GM15510 (cell line): ENCODE data around the gene KIZ.

Experiments used
- POLR2A ChIP-seq: IDR thresholded peaks from 3 replicates; pipeline ENCODE4 v1.6.1; 2011; ENCODE audit warnings: borderline replicate concordance; ENCODE audit not compliant: insufficient read length; ENCODE audit errors: extremely low read depth

Gene KIZ

DNA sequence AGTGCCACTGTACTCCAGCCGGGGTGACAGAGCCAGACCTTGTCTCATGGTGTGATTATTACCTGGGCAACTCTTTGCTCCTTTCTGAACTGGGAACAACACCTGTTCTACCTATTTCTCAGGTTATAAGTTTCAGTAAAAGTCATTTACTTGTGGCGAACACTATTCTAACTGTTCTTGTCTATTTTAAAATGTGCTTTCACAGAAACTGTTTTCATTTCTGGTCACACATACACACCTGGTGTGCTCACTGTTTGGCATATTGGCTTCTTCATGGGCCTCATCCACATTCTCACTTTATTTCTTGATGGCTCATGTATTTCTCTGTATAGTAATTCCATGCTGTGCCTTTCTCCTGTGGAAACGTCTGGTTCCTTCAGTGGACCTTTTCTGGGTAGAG is 146.8 kb downstream of the KIZ start:
- no peak for TF ChIP-seq POLR2A

DNA sequence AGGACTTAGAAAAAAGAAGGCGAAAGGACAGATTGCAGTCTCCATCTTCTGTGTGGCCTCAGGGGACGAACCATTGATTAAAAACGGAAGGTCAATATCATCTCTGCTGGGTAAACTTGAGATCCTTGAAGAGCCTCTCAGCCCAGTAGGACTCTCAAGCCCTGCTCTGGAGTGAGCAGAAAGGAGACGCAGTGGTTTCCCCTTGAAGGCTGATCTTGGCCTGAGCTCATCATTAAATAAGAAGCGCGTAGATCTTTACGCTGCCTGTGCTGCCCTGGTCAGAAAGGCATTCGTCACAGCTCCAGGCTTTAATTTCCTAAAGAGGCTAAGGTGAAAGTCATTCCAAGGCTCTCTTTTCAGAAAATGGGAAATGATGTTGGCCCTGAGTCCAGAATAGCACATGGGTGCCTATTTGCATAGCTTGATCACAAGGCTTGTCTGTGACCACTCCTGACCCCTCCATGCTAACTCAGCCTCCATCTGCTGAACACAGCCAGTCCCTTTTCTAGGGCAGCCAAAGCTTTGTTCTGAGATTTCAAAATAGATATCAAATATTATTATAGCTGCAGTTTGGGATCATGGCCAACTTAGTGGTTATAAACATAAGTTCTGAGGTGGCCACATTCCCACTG is 148.0 kb downstream of the KIZ start:
- TF ChIP-seq POLR2A = no peak

DNA sequence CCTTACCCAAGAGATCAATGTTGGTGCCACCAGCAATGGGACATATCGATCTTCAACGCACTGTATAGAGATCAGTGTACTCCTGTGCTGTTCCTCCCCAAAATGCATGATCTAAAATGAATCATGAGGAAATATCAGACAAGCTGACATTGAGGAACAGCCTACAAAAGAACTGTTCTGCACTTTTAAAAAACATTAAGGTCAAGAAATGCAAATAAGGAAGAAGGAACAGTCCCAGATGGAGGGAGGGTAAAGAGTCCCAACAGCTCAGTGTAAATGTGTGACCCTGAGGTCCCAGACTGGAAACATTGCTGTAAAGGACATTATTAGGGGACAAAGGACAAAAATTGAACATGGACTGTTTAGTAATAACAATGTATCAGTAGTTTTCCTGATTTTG is 152.9 kb downstream of the KIZ start:
- no peak for TF ChIP-seq POLR2A

DNA sequence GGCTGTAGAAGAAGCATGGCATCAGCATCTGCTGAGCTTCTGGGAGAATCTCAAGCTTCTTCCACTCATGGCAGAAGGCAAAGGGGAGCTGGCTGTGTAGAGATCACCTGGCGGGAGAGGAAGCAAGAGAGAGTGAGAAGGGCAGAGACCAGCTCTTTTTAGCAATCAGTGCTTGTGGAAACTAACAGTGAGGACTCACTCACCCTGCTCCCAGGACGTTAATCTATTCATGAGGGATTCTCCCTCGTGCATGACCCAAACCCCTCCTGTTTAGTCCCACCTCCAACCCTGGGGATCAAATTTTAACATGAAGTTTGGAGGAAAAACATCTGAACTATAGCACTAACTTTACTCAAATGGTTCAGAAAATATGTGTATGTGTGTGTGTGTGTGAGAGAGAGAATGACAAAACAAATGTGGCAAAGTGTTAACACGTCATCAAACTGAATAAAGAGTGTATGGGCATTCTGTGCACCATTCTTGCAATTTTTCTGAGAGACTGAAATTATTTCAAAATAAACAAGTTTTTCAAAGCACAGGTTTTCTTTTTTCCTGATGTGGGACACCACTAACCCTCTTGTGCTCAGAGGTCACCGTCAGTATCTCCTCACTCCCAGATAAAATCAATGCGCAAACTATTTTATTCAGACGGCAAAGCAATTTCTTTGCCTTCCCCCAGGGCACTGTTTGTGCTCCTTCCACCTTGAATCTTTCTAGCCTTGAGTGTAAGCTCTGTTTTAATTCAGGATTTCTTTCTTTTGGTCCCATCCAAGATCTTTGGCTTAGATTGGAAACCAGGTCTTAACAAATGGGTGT is 154.0 kb downstream of the KIZ start:
- TF ChIP-seq POLR2A = no peak

DNA sequence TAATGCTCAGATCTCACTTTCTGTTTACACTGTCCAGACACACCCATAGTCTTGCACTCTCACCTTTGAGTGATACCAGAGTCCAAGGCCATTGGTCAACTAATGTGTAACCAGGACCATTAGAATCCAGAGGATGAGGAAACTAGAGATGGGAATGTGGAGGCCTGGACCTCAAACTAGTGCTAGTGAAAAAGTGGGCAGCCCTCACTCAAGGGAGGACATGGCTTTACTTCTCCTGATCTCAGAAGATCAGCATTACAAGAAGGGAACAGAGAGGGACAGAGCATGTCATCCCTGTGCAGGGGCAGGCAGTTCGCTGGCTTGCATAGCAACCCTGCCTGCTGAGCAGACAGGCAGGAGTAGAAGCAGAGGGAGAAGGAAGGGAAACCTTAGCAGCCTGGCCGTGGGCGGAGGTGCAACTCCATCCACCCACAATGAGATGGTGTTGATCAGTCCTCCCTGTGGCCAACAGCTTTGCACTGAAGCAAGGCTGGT is 154.7 kb downstream of the KIZ start:
- no peak for TF ChIP-seq POLR2A

DNA sequence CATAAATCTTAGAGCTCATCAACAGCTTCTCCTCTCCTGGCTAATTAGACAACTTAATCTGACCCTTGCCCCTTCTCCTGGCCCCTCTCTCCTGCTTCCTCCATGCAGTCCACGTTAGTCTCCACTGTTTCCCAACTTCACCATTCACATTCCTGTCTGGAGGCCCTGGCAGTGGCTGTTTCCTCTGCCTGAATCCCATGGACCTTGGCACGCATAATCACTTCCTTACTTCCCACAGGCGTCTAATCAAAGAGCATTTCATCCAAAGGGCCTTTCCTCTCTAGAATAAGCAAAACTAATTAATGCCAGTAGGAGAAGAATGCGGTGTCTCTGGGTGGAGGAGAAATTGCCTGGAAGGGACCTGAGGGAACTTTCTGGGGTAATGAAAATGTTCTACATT is 160.9 kb downstream of the KIZ start:
- no peak for TF ChIP-seq POLR2A

DNA sequence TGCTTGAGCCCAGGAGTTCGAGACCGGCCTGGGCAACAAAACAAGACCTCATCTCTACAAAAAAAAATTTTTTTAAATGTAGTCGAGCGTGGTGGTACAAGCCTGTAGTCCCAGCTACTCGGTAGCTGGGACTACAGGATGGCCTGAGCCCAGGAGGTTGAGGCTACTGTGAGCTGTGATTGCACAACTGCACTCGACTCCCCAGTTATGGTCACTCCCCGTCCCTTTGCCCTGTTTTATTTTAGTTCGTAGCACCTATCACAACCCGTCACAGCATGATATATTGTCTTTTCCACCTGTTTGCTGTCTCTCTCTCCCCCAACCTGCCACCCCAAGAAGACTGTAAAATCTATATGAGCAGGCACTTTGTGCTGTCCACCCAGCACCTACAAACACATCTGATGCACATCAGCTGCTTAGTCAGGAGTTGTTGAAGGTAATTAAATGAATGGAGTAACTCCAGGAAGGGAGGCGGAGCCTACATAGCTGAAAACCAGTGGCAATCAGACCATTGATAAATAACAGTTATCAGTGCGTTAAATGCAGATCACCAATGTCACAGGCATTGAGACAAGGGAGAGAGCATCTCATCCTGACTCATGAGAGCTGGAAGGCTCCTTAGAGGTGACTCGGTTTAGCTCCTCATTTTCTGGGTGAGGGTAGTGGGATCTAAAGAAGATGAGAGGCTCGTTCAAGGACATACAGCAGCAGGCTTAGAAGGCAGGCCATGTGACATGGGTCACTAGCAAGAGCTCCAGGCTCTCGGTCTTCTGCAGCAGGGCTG is 162.9 kb downstream of the KIZ start:
- no peak for TF ChIP-seq POLR2A

DNA sequence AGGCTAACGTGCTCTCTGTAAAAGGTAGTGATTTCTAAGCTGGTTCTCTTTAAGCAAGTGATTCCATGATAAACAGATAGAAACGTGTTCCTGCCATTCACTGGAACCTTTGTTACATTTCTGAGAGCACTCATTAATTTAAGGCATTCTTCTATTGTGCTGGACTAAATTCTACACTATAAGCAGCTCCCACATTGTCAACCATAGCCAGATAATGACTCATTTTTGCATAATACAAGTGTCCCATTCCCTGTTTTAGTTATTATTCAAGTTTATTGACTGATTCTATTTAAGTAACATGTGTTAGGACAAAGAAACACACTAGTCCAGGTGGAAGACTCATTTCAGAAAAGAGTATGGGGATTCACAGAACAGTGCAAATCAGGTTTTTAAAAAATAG is 163.8 kb downstream of the KIZ start:
- TF ChIP-seq POLR2A = no peak

DNA sequence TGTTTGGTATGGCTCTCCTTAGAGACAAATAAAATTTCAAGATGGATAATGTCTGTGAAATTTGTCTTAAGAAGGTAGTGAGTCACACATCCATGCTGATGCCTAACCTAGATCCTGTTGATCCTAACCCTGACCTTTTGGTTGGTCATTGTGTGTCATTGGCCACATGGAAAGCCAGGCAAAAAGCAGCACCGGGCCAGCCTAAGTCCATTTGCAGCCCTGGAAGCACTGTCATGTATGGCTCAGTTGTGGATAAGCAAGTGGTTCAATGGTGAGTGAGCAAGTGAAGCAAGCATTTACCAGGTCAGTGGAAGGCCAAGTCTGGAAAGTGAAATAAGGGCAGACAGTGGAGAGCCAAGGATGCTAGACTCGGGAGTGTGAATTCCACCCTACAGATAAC is 165.1 kb downstream of the KIZ start:
- no peak for TF ChIP-seq POLR2A

DNA sequence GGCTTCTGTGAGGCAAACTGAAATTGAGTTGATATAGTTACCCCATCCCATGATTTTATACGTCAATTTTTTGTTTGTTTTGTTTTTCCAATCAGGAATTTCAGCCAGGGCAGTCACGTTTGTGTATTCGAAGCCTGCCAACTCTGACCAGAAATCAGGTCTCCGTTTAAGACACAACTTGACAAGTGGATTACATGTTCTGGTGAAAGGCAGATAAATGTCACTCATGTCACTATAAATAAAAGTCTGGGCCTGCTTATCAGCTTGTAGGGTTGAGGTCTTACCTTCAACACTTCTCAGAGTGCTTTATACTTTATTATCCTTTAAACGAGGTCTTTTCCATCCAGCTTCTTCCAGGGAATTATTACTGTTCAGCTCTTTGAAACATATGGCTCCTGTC is 168.9 kb downstream of the KIZ start:
- no peak for TF ChIP-seq POLR2A
